ENCODE measurements around the gene ZP1. TPM values are rescaled to one million over a fixed set of nuclear protein-coding genes. Genes with fewer than 3 reads are reported as not detected.

The ZP1 gene
- total and polyA plus RNA-seq, 2 of the 13 experiments (the other 11 are each of a cell fraction or from before 2014, with no cell fraction given): 0.16 TPM; not detected in 1

GRCh38 chr11:60913793-60914632, 46.7 kb downstream of the ZP1 start, which contains the start of gene TMEM109 (continued):
- TF ChIP-seq TEAD3 (CRISPR knock-in tag; optimal IDR thresholded peaks at IDR 0.05; ENCODE audit: borderline replicate concordance) (peak; percentile 9), NRL (CRISPR knock-in tag; IDR thresholded peaks at IDR 0.05; ENCODE audit: borderline replicate concordance) (peak; percentile 89), EED (CRISPR knock-in tag; IDR thresholded peaks at IDR 0.05) (0 out of 2 replicates have a peak, but pooled peaks have one; percentile 58), CENPBD1 (CRISPR knock-in tag; IDR thresholded peaks at IDR 0.05; ENCODE audit: borderline replicate concordance, low read depth) (no peak), ZZZ3 (CRISPR knock-in tag; IDR thresholded peaks at IDR 0.05; ENCODE audit: borderline replicate concordance) (no peak), JDP2 (CRISPR knock-in tag; IDR thresholded peaks at IDR 0.05; ENCODE audit: borderline replicate concordance) (no peak), ZBTB43 (CRISPR knock-in tag; conservative IDR thresholded peaks at IDR 0.05) (no peak), ZNF207 (IDR thresholded peaks at IDR 0.05; ENCODE audit: borderline replicate concordance) (no peak), ZFP82 (CRISPR knock-in tag; IDR thresholded peaks at IDR 0.05; ENCODE audit: borderline replicate concordance) (no peak), TBL1XR1 (IDR thresholded peaks at IDR 0.05; ENCODE audit: borderline replicate concordance, low read length, partially characterized antibody) (no peak), ZXDC (CRISPR knock-in tag; IDR thresholded peaks at IDR 0.05) (no peak), ZNF256 (CRISPR knock-in tag; conservative IDR thresholded peaks at IDR 0.05) (no peak; the same call in 1 of the 2 replicates), E2F1 (CRISPR knock-in tag; IDR thresholded peaks at IDR 0.05) (peak; percentile 60; the same call in 1 of the 2 replicates), ZNF589 (CRISPR knock-in tag; conservative IDR thresholded peaks at IDR 0.05) (no peak), SMC3 (IDR thresholded peaks at IDR 0.05; ENCODE audit: low read length) (no peak), MYNN (CRISPR knock-in tag; IDR thresholded peaks at IDR 0.05; ENCODE audit: low read depth) (no peak), SKIL (CRISPR knock-in tag; IDR thresholded peaks at IDR 0.05; ENCODE audit: borderline replicate concordance) (no peak)
